ENCODE data around the gene TMEM117.

The TMEM117 gene

DNA sequence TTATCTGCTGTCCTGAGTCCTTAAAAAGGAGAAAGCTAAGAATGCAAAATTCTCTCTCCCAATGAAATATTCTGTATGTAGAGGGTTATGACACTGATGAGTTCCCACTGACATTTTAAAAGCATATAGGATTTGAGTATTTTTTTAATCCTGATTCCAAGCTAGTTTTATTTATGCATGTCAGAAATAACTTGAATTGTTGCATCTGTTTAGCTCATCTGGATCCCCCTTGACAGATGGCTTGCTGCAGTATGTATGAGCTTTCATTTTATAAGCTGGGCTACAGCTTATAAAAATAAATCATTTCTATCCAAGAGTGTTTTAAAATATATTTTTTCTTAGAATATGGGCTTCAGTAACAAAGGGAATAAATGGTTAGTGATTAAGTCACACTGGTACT, 545.0 kb downstream of the TMEM117 start:
- DNase-seq (ENCODE audit: low read depth), result no peak

DNA sequence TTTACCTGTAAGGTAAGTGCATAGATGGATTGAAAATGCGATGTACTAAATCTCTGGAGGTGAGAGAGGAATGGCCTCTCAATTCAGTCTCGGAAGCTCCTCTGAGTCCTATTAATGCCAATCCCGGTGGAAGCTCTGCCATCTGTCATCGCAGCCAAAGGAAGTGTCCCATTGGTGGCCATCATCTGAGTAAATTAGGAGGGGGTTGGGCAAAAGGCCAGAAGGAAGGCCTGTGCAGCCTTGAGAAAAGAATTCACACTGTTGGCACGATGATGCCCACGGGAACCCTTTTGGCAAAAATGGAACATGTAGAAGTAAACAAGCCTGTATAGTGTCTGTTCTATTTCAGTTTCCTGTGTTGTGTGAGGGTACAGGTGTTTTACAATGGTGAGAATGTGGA, 545.5 kb downstream of the TMEM117 start:
- DNase-seq (ENCODE audit: low read depth), result no peak

DNA sequence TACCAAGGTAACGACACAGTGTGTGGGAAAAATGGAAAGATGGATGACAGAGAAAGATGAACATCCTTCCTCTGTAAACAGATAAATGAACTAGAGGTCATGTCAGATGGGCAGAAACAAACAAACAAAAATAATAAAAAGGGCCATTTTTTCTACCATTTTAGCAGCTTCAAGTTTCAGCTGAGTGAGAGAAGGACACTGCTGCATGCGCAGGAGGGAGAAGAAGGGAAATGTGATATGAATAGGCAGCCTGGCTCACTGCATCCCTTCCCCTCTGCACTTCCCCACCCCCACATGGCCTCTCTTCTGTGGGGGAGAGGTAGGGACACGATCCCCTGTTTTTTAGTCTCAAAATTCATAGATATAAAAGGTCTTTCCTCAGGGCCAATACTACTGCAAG, 548.3 kb downstream of the TMEM117 start:
- DNase-seq (ENCODE audit: low read depth), result no peak

DNA sequence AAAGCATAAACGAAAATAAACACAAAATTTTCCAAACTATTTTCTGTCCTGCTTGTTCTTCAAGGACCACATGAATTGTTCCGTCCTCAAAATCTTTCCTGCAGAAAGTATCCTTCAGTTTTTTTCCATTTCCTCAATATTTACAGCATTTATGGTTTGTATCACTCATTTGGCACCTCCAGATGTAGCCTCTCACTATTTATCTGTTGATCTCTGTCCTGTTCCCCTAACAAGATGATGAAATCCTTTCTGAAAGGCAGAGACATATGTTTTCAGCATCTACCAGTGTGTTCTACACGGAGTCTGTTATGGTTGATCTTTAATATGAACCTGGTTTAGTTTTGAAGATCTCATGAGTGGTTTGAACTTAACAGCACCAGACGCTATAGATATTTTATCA, 550.1 kb downstream of the TMEM117 start:
- no peak for DNase-seq (ENCODE audit: low read depth)

DNA sequence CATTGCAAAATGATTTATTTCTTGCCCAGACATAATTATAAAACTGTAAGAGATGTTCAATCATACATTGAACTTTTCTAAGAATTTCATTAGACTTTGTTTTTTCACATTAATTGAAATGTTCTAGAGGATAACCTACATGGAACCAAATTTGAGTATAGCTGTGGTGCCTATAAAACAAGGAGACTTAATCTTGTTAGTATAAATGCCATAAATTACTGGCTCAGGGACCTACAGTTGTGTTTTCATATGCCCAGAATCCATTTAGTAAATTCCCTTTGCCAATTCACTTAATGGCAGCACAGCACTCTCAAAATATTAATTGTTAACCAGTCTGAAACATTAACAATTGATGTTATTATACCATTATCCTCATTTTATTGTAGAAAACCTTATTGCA, 551.7 kb downstream of the TMEM117 start:
- no peak for DNase-seq (ENCODE audit: low read depth)

DNA sequence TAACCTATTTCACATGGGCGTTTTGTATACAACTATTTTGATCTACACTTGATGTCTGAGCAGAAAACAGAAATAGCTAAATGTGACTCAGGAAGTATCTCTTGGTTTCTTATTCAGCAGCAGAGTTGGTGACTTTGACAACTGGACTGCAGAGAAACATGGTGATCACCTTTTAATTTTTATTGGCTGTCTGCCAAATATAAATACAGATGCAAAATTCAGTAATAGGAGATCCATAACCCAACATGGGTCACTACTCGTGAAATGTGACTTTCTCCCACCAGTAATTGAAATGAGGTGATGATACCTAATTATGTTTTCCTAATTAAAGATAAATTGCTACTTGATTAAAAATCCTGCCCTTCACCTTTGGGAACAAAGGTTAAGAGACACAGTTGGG, 553.2 kb downstream of the TMEM117 start:
- DNase-seq (ENCODE audit: low read depth), result no peak

DNA sequence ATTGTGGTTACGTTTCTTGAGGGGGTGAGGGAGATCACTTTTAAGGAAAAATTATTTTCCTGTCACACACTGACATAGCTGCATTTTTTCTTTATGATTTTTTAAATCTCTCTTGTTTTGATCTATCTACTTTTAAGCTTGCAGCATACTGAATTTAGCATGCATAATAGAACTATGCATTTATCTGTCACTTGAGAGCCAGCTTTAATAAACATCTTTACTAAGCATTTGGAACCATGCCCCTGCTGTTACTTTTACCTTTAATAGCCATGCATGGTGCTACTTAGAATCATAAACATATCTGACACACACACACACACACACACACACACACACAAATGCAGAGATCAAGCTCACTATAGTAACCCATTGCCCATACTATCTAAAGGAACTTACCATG, 554.0 kb downstream of the TMEM117 start:
- DNase-seq (ENCODE audit: low read depth), result no peak

DNA sequence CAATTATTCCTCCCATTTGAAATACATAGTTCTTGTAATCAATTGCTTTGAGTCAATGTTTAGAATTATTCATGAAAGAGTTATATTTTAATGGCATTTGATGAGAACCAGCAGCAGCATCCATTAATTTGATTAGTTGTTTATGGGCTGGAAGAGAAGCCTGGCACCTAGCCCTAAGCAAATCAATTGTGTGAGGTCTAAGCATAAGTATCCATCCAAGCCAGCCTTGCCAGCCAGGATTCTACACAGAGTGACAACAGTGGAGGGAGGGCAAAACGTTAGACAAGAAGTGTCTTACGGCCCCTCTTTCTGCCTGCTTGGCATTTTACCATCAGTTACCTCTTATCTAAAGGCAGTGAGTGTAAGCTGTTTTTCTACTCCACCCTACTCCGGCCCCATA, 561.8 kb downstream of the TMEM117 start:
- DNase-seq (ENCODE audit: low read depth), result no peak

DNA sequence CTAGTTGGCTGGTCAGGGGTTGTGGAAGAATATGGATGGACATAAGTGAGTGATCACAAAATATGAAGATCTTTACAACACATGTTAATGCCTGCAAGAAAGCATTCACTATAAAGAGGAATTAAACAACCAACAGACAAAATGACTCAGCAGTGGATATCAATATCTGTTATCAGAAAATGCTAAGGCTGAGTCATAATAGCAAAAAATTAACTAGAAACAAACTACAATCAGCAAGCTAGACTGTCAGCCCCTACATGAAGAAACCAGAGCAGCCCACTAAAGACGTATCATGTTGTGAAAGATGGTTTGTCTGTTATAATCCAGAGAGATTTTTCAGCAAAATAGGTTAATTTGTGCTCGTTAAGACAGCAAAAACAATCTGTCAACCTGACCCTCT, 567.3 kb downstream of the TMEM117 start:
- DNase-seq (ENCODE audit: low read depth), result no peak

DNA sequence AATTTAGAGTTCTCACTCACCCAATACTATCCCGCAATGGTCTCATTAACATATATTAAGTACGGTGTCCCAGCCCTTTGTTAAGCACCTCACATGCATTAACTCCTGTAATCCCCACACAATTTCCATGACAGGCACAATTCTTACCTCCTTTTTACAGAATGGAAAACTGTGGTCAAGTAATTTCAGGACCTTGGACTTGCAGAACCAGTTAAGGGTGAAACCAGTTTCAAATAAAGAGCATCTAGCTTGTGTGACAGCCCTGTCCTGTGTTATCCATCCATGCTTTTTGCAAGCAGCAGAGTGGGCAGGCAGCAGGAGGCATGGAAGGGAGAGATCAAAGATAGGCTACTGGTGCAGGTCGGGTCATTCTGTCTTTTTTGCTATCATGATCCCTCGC, 569.4 kb downstream of the TMEM117 start:
- DNase-seq (ENCODE audit: low read depth), result no peak

DNA sequence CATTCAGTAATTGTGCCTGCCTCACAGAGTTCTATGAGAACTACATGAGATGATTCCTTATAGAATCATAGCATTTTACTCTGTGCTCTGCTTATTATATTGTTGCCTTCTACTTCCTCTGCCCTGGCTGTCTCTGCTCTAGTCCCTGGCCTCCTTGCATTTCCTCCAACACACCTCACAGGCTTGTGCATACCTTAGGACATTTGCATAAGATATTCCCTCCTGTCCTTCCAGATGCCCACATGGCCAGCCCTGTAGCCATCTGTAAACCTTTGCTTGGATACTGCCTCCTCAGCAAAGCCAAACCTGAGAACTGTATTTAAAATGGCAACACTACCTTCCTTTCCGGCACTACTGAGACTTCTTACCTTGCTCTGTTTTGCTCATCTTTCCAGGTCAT, 586.7 kb downstream of the TMEM117 start:
- no peak for DNase-seq (ENCODE audit: low read depth)

DNA sequence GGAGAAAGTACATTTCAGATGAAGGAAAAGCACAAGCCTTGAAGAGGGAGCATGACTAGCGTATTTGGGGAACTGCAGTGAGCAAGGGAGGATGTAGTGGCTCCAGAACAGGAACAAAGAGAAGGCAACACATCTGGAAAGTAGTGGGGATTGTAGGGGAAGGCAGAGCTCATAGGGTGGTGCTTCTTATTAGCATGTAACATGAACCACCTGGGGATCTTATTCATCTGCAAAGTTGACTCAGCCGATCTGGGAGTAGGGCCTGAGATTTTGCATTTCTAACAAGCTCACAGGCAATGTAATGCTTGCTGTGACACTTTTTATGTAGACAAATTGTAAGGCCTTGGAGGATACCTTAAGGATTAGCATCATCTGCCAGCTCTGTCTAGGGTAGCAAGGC, 592.9 kb downstream of the TMEM117 start:
- DNase-seq (ENCODE audit: low read depth), result no peak

DNA sequence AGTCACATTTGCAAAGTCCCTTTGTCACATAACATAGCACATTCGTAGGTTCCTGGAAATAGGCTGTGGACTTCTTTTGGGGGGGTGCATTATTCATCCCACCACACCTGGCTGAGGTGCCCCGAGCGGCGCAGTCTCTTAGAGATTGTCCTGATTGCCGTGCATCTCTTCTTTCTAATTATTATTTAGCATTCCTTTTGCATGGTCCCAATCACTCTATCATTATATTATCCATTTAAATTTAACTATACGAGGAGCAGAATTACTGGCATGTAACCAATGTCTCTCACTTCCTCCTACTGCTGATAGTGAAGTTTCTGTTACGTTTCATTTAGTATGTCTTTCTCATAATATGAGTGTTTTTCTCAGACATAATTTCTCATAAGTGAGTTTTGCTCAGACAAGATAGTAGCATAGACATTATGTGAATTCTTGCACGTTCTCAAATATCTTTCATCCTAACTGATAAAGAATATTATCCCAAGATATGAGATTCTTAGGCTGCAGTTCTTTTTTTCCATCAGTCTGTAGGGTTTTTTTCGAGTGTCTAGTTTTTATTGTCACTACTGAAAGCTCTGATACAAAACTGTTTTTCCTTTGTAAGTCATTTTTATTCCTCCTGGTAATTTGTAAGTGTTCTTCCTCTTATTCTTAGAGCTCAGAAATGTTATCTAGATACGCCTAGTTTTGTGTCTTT, 595.9 kb downstream of the TMEM117 start:
- no peak for DNase-seq (ENCODE audit: low read depth)

DNA sequence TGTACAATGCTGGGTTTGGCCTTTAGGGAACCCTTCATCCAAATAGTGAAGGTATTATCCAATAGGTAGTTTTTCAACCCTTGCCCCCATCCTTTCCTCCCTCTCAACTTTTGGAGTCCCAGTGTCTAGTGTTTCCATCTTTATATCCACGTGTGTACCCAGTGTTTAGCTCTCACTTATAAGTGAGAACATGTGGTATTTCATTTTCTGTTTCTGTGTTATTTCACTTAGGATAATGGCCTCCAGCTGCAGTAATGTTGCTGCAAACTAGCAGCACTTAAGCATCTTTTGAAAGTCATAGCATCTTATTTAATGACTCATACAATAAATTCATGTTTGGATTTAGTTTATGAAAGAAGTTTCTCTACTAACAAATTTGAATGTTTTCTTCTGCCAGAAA, 597.8 kb downstream of the TMEM117 start:
- DNase-seq (ENCODE audit: low read depth), result no peak

DNA sequence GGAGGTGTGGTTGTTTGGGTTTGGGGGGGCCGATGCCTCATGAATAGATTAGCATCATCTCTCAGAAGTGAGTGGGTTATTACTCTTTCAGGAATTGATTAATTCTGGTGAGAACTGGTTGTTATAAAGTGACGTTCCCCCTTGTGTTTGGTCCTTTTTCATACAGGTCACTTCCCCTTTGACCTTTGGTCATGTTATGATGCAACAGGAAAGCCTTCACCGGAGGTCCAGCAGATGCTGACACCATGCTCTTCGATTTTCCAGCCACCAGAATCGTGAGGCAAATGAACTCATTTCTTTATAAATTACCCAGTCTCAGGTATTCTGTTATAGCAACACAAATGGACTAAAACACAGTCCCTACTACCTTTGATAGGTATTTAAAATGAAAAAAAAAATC, 600.9 kb downstream of the TMEM117 start:
- no peak for DNase-seq (ENCODE audit: low read depth)
